Lung (tissue), 12 donors: Measurements from ENCODE around the gene CCNL1. TPM values are rescaled to one million over a fixed set of nuclear protein-coding genes. Genes with fewer than 3 reads are reported as not detected.
"Not testable (repeated sequence)": the region's sequence is repeated elsewhere in the genome, so short reads cannot be mapped to it uniquely, and the experiment has no call there.

Experiments used
- ATAC-seq: fragments of 200-7000 bp; cut with Tn5 transposase; one replicate; pipeline ENCODE4 v1.9.1; 2020; ENCODE audit warnings: moderate number of reproducible peaks; ENCODE audit not compliant: insufficient read depth, low FRiP score
- DNase-seq, 3 donors: peaks; one replicate each; pipeline ENCODE4 v3.0.0-alpha.2; 2013 to 2017
- H3K27ac ChIP-seq, 2 donors: one replicate each; pipeline ENCODE4 v1.5.1; 2013; ENCODE audit warnings: mild to moderate bottlenecking in 2 of 2, moderate library complexity in 2 of 2, control low read depth in 1 of 2, inconsistent platforms in 1 of 2, low read depth in 1 of 2, low read length in 1 of 2
- H3K27me3 ChIP-seq, 3 donors: one replicate each; pipeline ENCODE4 v1.5.1; 2013; ENCODE audit warnings: low read length in 2 of 3; ENCODE audit not compliant: control insufficient read depth in 3 of 3, insufficient read depth in 3 of 3
- H3K36me3 ChIP-seq, 4 donors: one replicate each; pipeline ENCODE4 v1.5.1; 2013; ENCODE audit warnings: low read length in 4 of 4, mild to moderate bottlenecking in 1 of 4, moderate library complexity in 1 of 4; ENCODE audit not compliant: control insufficient read depth in 4 of 4, insufficient read depth in 4 of 4
- H3K4me1 ChIP-seq, 5 donors: one replicate each; pipeline ENCODE4 v1.5.1; 2013; ENCODE audit warnings: low read length in 5 of 5, mild to moderate bottlenecking in 2 of 5, moderate library complexity in 1 of 5; ENCODE audit not compliant: control insufficient read depth in 5 of 5, insufficient read depth in 5 of 5
- H3K4me3 ChIP-seq: one replicate; pipeline ENCODE4 v1.5.1; 2013; ENCODE audit warnings: mild to moderate bottlenecking, control low read depth, moderate library complexity
- H3K9ac ChIP-seq, 2 donors: one replicate each; pipeline ENCODE4 v1.5.1; 2013; ENCODE audit warnings: low read length in 2 of 2, control low read depth in 1 of 2; ENCODE audit not compliant: insufficient read depth in 1 of 2
- H3K9me3 ChIP-seq, 4 donors: one replicate each; pipeline ENCODE4 v1.5.1; 2013; ENCODE audit warnings: low read length in 3 of 4, mild to moderate bottlenecking in 1 of 4, moderate library complexity in 1 of 4; ENCODE audit not compliant: control insufficient read depth in 4 of 4, insufficient read depth in 3 of 4
- WGBS, 2 donors: extraction: QIAGEN DNeasy Blood & Tissue Kit; methylation state at CpG; one replicate each; pipeline ENCODE4 v1.1.7; 2013; 5-methylcytosine and 5-hydroxymethylcytosine counted together
- polyA plus RNA-seq, 2 donors: library from polyadenylated mRNA; stranded (reverse); fragments of 200-250 nt; gene quantifications; one replicate each; pipeline ENCODE4 v1.2.1, GENCODE V29; 2013
- total RNA-seq, 2 donors: library from RNA; depleted of rRNA in 1 of 2; stranded (reverse); fragments of >200 nt in 1 of 2; gene quantifications; one replicate each; pipeline ENCODE4 v1.2.1, GENCODE V29; 2014 to 2021
- TF ChIP-seq, protein P1 (sequence below): IDR thresholded peaks from 2 replicates; pipeline ENCODE4 v1.5.1; 2012; ENCODE audit warnings: mild to moderate bottlenecking; ENCODE audit errors: control extremely low read depth, extremely low read depth
- donor health status: control.
- donor health status: control.
- donor health status: Bipolar disorder and iron deficiency.
- donor health status: healthy.
- donor health status: DM: yes; HTN: yes; CAD: no.

CCNL1 gene
- total and polyA plus RNA-seq, 4 donors = 91.1 to 383 (median 110) TPM

DNA sequence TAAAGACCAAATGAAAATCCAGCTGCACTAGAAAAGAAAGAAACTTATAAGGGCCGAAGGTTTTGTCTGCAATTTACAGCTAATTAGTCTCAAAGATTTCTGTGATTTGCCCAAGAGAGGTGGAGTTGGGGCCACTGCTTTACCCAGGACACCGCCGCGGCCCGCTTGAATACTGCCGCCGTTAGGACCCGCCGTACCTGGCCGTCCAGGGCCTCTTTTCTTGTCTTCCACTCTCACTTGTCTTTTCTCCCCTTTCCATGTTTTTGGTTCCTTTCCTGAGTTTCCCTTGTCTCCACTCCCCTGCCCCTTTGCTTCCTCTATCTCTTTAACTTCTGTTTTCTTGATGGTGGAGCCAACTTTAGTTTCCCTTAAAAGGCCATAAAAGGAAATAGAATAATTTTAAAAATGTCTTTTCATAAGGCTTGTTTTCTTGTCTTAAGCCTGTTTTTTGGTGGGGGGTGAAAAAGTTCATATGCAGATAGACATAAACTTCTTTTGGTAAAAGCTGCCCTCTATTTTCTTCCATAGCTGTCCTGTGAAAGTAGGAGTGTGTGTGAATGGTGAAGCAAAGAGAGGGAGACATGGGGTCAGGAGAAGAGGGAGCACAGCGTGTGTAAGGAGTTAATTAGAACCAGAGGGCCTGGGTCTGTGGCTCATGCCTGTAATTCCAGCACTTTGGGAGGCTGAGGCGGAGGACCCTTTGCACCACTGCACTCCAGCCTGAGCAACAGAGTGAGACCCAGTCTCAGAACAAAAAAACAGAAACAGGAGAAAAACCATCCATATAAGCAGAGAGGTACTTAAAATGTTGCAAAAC, 16.0 kb upstream of the CCNL1 start:
- H3K4me3 ChIP-seq = peak overlapping the region; percentile 24
- no peaks in the 10 kb centered on the region for H3K27me3 ChIP-seq
- DNase-seq = peak in 2 of 3 donors; percentile 40 to 56
- WGBS, 2 donors = 8 to 9% methylated on average over 12 of the region's 12 CpGs
- no peak for ATAC-seq
- H3K36me3 ChIP-seq = no peaks in the 10 kb centered on the region
- H3K4me1 ChIP-seq = peaks cover 5 to 19% (median 7%) of the 10 kb centered on the region in 5 donors
- H3K27ac ChIP-seq = peak overlapping the region; percentile 88 to 97
- TF ChIP-seq, protein P1, sequence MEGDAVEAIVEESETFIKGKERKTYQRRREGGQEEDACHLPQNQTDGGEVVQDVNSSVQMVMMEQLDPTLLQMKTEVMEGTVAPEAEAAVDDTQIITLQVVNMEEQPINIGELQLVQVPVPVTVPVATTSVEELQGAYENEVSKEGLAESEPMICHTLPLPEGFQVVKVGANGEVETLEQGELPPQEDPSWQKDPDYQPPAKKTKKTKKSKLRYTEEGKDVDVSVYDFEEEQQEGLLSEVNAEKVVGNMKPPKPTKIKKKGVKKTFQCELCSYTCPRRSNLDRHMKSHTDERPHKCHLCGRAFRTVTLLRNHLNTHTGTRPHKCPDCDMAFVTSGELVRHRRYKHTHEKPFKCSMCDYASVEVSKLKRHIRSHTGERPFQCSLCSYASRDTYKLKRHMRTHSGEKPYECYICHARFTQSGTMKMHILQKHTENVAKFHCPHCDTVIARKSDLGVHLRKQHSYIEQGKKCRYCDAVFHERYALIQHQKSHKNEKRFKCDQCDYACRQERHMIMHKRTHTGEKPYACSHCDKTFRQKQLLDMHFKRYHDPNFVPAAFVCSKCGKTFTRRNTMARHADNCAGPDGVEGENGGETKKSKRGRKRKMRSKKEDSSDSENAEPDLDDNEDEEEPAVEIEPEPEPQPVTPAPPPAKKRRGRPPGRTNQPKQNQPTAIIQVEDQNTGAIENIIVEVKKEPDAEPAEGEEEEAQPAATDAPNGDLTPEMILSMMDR = no peak
- H3K9ac ChIP-seq = peak overlapping the region; percentile 93 to 99
- no peaks in the 10 kb centered on the region for H3K9me3 ChIP-seq

DNA sequence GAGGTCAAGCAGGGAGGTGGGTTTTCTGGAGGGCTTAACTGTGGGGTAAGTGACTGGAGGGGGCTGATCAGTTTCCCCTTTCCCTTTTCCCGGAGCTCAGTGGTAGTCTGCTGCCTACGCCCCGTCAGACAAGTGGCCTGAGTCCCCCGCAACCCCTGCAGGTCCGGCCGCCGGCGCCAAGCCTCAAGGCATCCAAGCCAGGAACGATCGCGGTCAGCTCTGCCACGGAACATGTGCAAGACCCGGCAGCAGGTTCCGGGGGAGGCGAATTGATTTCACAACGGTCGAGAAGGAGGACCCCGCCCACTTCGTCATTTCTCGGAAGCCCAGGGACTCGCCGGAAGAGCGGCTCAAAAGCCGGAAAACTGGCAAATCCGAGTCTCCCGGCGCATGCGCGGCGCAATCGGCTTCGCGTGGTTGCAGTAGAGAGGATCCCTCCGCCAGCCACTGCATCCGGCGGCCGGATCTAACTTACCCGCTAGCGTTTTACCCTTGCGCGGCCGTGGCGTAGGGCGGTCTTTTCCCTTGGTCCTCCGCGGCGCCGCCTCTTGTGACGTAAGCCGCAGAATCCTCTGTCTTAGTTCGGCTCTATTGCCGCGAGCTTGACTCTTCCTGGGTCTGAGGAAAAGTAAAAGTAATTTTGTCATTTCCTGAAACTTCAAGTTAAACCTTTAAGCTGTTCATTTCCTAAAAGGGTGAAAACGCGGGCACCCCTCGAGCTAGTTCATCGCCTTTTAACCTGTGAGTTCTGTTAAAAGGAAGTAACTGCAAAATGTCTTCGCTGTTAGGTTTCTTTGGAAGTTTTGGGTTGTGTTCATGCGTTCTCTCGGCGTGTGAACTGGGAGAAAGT, 14.9 kb upstream of the CCNL1 start:
- no peaks in the 10 kb centered on the region for H3K36me3 ChIP-seq
- WGBS, 2 donors = 0 to 1% methylated on average over 61 of the region's 61 CpGs
- H3K4me1 ChIP-seq = peaks cover 5 to 19% (median 7%) of the 10 kb centered on the region in 5 donors
- peak overlapping the region; percentile 52 for H3K4me3 ChIP-seq
- peak overlapping the region; percentile 93 to 99 for H3K9ac ChIP-seq
- no peaks in the 10 kb centered on the region for H3K9me3 ChIP-seq
- peak overlapping the region; percentile 98 for H3K27ac ChIP-seq
- TF ChIP-seq, protein P1 = no peak
- DNase-seq (peak; percentile 100), ATAC-seq (peak; percentile 98)
- H3K27me3 ChIP-seq = no peaks in the 10 kb centered on the region

DNA sequence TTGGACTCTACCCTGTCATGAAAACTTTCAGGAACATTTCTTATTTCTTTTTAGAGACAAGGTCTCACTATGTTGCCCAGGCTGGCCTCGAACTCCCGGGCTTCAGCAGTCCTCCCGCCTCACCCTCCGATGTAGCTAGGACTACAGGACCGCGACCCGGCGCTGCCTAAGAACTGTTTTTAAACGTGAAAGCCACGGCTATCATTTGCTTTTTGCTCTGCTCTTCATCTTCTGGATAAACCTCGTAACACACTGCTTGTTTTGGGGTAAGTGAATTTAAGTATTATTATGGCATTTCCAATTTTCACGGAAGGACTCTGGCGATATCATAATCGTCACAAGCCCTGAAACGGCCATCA, 14.3 kb upstream of the CCNL1 start:
- TF ChIP-seq, protein P1 = no peak
- no peak for DNase-seq
- H3K9ac ChIP-seq = peak overlapping the region; percentile 87 to 98
- peak; percentile 2 for ATAC-seq
- 4 to 6% methylated on average over 15 of the region's 15 CpGs for WGBS, 2 donors
- peaks cover 5 to 19% (median 7%) of the 10 kb centered on the region in 5 donors for H3K4me1 ChIP-seq
- peak overlapping the region; percentile 51 for H3K4me3 ChIP-seq
- H3K9me3 ChIP-seq = no peaks in the 10 kb centered on the region
- no peaks in the 10 kb centered on the region for H3K27me3 ChIP-seq
- H3K27ac ChIP-seq = peak overlapping the region; percentile 98
- no peaks in the 10 kb centered on the region for H3K36me3 ChIP-seq

DNA sequence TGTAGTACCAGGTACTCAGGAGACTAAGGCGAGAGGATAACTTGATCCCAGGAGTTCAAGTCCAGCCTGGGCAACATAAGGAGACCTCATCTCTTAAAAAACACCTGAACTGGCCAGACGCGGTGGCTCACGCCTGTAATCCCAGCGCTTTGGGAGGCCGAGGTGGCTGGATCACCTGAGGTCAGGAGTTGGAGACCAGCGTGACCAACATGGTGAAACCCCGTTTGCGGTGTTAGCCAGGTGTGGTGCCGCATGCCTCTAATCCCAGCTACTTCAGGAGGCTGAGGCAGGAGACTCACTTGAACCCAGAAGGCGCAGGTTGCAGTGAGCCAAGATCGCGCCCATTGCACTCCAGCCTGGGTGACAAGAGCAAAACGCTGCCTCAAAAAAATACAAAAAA, 13.4 kb upstream of the CCNL1 start:
- not testable (repeated sequence) for H3K9ac ChIP-seq, H3K27me3 ChIP-seq, H3K9me3 ChIP-seq, DNase-seq, ATAC-seq, H3K4me3 ChIP-seq, H3K36me3 ChIP-seq, H3K27ac ChIP-seq
- 97 to 98% methylated on average over 14 of the region's 14 CpGs for WGBS, 2 donors
- H3K4me1 ChIP-seq = peaks cover 3 to 19% (median 7%) of the 10 kb centered on the region in 5 donors
